ENCODE data around the gene ATP6AP2. TPM values are rescaled to one million over a fixed set of nuclear protein-coding genes. Genes with fewer than 3 reads are reported as not detected.

Gene ATP6AP2
- total RNA-seq, 1 donor from 2014 or later: 72.8 TPM

DNA sequence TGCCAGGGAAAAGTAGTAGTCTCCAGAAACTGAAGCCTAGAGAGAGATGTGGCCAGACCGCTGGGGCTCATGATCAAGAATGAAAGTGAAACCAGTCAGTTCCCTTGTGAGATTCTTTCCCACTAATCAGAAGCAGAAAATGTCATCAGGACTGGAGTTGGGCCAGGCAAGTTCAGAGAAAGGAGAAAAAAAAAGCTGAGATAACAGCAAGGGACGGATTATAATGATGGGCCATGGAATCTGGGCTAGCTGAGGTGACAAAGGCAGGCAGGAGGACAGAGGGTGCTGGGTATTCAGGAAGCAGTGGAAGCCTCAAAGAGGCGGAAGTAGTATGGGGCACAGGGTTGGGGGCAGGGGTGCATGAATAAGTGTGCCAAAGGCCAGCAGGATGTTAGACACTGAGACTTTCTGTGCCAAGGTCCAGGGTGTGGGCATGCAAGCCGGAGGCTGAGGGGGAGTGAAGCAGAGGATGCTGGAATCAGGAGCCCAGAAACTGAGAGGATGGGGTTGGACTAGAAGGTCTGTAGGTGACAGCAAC lies 64.1 kb downstream of the ATP6AP2 start:
- DNase-seq: peak; percentile 68

DNA sequence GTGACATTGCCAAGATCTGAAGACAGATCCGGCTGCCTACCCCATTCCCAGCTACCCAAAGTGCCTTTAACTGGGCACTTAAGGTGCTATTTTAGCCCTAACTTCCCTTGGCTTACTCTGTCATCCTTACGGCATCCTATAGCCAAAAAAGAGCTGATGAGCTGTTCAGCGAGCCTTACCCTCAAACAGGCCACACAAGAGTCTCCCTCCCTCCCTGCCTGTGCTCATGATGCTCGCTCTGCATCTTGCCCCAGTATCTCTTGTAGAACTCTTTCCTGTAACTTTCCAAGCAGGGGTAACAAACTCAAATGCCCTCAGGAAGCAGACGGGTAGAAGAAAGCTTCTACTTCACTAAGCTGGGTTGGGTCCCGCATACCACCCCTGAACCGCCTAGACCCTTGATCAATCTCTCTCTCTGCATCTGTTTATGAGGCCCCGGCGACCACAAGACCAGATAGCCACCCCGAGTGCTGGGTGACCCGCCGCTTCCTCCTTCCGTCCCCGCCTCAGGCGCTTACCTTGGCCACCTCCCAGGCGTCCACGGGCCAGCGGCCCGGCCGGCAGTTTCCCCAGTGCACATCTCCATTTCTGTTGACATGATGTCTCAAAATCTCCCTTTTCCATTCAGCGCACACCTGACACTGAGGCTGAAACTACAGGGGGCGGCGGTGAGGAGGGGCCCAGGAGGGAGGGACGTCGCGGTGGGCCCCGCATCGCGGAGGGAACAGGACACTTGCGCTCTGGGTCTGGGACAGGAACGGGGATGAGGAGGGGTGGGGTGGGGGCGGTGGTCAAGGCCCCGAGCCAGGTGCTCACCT lies 65.9 kb downstream of the ATP6AP2 start:
- no peak for DNase-seq

DNA sequence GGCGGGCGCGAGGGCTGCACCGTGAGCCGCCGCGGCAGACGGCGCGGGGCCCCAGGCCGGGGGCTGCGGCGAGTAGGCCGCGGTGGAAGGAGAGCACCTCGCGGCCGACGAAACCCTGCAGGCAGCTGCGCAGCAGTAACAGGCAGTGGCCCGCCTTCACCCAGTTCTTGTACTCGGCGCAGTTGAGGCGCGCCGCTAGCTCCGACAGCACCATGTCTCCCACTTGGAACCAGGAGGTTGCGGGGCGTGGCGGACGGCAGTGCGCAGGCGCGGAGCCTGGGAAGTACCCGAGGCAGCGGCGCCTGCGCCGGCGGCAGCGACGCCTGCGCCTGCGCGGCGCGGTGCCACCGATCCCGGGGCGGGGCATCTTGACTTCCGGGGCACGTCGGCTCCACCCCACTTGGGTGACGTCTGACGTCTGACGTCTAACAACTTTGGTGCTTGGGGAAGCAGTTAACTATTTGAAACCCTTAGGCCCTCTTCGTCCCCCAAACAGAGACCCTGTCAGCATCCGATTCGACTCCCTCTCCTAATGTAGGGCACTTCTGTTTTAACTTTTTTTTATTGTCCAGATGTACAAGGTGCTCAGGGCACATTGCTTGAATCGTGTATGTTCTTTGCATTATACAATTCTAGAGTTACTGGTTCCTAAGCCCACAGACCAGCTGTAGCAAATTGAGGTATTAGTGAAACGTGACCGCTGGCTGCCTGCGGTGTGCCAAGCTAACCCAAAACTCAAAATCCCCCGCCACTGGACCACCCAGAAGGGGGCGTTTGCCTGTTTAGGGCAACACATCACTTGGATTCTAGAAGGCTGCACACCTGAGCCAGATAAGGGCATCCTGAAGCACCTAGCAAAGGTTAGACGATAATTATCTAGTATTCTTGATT lies 66.8 kb downstream of the ATP6AP2 start, which contains the start of gene CXorf38:
Gene CXorf38, minus strand, starts transcription at position 255 of the 891 bp plus-strand sequence. Its CDS starts 41 bp downstream, at position 214.
- peak; percentile 82 for DNase-seq

DNA sequence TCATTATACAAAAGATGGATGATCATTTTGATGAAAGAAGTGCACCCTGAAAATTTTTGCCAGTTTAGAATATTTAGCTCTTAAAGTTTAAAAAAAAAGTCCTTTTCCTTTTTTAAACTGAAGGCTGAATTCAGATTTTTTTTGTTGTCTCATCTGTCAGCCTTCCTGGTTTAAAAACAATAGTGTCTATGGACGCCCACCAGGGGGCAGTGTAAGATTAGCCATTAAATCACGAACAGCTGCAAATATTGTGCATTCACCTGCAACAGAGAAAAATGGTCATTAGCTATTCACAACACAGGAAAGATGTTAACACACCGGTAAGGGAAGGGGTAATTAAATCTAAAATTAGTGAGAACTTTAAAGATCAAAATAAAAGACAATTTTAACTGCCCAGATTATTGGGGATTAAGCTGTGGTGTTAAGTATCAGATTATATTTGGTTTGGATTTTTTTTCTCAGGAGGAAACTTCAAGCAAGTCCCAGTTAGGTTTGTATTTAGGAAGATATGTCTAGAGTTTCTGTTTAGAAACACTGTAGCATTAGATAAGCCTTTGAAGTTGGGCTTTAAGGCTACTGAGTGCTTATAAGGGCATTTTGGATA lies 71.0 kb downstream of the ATP6AP2 start:
- DNase-seq: peak; percentile 3

DNA sequence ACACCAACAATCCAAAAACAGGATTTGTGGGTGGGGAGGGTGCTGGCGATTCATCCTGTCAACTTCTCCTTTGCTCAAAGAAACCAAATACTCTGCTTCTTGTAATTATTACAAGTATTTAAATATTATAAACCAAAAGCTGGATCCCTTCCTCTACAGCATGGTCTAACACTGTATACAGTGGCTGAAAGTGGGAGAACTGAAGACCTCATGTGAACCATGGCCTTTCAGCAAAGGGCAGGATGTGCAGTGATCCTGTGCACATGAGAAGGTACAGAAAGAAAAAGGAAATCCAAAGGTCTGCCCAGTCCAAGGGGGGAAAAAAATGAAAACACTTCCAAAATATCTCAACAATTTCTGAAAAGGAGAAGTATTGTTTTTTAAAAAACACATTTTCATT lies 71.9 kb downstream of the ATP6AP2 start:
- DNase-seq: no peak

DNA sequence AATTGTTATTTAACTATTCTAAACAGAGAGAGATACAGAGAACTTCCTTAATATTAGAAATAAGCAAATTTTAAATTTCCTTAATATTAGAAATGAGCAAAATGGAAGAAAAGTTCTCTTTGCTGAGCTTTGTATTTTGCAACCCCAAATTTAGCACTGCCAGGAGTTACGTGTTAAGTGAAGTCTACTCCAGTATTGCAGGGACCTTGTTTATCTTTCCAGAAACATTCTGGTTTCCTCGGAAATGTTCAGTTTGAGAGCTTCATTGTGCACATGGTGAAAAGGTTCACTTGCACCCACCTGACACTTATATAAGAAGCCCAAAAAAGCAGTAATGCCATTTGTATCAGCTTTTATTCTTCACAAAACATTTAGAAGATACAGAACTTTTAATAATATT lies 72.8 kb downstream of the ATP6AP2 start:
- no peak for DNase-seq

Small RNA genes lying within 50 kb of the gene (small RNA-seq; reads per million reads assigned to genes)
- not detected for gene RNU7-164P (ENCODE audit: low replicate concordance)

Other genes with a start within 250 kb of the ATP6AP2 start
- not detected for gene MPC1L, start 42.5 kb downstream of the ATP6AP2 start, total RNA-seq
- 9.5 TPM for gene CXorf38, start 66.6 kb downstream of the ATP6AP2 start, total RNA-seq
- 36.2 TPM for gene MED14, start 154.6 kb downstream of the ATP6AP2 start, total RNA-seq

All from skin of body (tissue), 3 donors.